Testis (tissue), 3 donors: ENCODE results near the gene GSAP. TPM values are rescaled to one million over a fixed set of nuclear protein-coding genes. Genes with fewer than 3 reads are reported as not detected.
"Not testable (repeated sequence)": the region's sequence is repeated elsewhere in the genome, so short reads cannot be mapped to it uniquely, and the experiment has no call there.

Experiments used
- DNase-seq: peaks from one replicate; pipeline ENCODE4 v3.0.0-alpha.2; 2019
- H3K27ac ChIP-seq, 2 donors: fragments of 200-600 bp; sonication (generic); one replicate each; pipeline ENCODE4 v1.5.1; 2019
- H3K27me3 ChIP-seq: fragments of 200-600 bp; sonication (generic); one replicate; pipeline ENCODE4 v1.5.1; 2019
- H3K36me3 ChIP-seq: fragments of 200-600 bp; sonication (generic); one replicate; pipeline ENCODE4 v1.5.1; 2017; ENCODE audit warnings: low read depth; ENCODE audit errors: missing control alignments
- H3K4me1 ChIP-seq: fragments of 200-600 bp; sonication (generic); one replicate; pipeline ENCODE4 v1.5.1; 2019
- H3K4me3 ChIP-seq, 2 donors: fragments of 200-600 bp; sonication (generic); one replicate each; pipeline ENCODE4 v1.5.1; 2017 to 2019
- H3K9me3 ChIP-seq: fragments of 200-600 bp; sonication (generic); one replicate; pipeline ENCODE4 v1.5.1; 2017
- POLR2A ChIP-seq: fragments of 450-650 bp; IDR thresholded peaks from one replicate; pipeline ENCODE4 v1.6.1; 2017; ENCODE audit warnings: antibody characterized with exemption, mild to moderate bottlenecking, moderate library complexity
- WGBS, 2 donors: methylation state at CpG; one replicate each; pipeline ENCODE4 v1.1.5; 2018; 5-methylcytosine and 5-hydroxymethylcytosine counted together
- intact Hi-C: fragments of 100-400 bp; cut with DNase I; formaldehyde crosslinking; loops from one replicate; pipeline ENCODE4 v1.15.1; 2023; ENCODE audit warnings: low total_unique reads
- polyA plus RNA-seq: library from polyadenylated mRNA; stranded (reverse); fragments of 350-450 nt; fragmentation: Illumina TruSeq; extraction: RNeasy Lipid Tissue Mini Kit (QIAGEN cat#74804); gene quantifications from one replicate; pipeline ENCODE4 v1.2.3, GENCODE V29; 2014; ENCODE audit warnings: low read depth, low replicate concordance; ENCODE audit not compliant: insufficient read depth
- total RNA-seq, 2 donors: library from RNA; depleted of rRNA; stranded (reverse); fragments of >200 nt; gene quantifications; one replicate each; pipeline ENCODE4 v1.2.3, GENCODE V29; 2016
- TF ChIP-seq, protein P1 (sequence below), 3 experiments: fragments of 450-650 bp in 2 of 3; fragments of 200-600 bp in 1 of 3; sonication (generic) in 1 of 3; IDR thresholded peaks; one replicate each; pipeline ENCODE4 v1.5.1; 2016 to 2019; ENCODE audit warnings: antibody characterized with exemption in 3 of 3, mild to moderate bottlenecking in 2 of 3, moderate library complexity in 1 of 3

The GSAP gene
- total and polyA plus RNA-seq, 3 donors from 2014 or later: 6.0 to 16.2 (median 14.6) TPM

DNA sequence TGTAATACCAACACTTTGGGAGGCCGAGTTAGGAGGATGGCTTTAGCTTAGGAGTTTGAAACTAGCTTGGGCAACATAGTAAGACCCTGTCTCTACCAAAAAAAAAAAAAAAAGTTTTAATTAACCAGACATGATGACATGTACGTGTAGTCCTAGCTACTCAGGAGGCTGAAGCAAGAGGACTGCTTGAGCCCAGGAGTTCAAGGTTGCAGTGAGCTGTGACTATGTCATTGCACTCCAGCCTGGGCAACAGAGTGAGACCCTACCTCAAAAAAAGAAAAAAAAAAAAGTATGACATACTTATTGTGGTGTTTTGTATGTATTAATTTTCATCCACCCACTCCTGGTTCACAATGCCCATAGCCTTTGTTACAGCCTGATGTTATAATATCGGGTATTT is 69.7 kb downstream of the GSAP start:
- no peaks in the 10 kb centered on the region for H3K9me3 ChIP-seq
- 89% methylated on average over 3 of the region's 3 CpGs for WGBS, 2 donors
- TF ChIP-seq, protein P1, sequence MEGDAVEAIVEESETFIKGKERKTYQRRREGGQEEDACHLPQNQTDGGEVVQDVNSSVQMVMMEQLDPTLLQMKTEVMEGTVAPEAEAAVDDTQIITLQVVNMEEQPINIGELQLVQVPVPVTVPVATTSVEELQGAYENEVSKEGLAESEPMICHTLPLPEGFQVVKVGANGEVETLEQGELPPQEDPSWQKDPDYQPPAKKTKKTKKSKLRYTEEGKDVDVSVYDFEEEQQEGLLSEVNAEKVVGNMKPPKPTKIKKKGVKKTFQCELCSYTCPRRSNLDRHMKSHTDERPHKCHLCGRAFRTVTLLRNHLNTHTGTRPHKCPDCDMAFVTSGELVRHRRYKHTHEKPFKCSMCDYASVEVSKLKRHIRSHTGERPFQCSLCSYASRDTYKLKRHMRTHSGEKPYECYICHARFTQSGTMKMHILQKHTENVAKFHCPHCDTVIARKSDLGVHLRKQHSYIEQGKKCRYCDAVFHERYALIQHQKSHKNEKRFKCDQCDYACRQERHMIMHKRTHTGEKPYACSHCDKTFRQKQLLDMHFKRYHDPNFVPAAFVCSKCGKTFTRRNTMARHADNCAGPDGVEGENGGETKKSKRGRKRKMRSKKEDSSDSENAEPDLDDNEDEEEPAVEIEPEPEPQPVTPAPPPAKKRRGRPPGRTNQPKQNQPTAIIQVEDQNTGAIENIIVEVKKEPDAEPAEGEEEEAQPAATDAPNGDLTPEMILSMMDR (IDR thresholded peaks at IDR 0.05): no peak
- TF ChIP-seq POLR2A: no peak
- H3K36me3 ChIP-seq: no peaks in the 10 kb centered on the region
- no peak overlapping the region for H3K27ac ChIP-seq
- no peak for DNase-seq
- no peaks in the 10 kb centered on the region for H3K4me1 ChIP-seq
- no peak overlapping the region for H3K4me3 ChIP-seq
- intact Hi-C loops: no loop called here
- no peaks in the 10 kb centered on the region for H3K27me3 ChIP-seq

DNA sequence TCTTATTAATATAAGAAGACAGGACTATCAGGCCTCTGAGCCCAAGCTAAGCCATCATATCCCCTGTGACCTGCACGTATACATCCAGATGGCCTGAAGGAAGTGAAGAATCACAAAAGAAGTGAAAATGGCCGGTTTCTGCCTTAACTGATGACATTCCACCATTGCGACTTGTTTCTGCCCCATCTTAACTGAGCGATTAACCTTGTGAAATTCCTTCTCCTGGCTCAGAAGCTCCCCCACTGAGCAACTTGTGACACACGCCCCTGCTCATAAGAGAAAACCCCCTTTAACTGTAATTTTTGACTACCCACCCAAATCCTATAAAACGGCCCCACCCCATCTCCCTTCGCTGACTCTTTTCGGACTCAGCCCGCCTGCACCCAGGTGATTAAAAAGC is 70.7 kb downstream of the GSAP start:
- 97% methylated on average over 9 of the region's 9 CpGs for WGBS, 2 donors
- H3K9me3 ChIP-seq, H3K4me3 ChIP-seq, H3K27ac ChIP-seq, H3K4me1 ChIP-seq, H3K27me3 ChIP-seq, H3K36me3 ChIP-seq, DNase-seq, intact Hi-C loops: not testable (repeated sequence)

DNA sequence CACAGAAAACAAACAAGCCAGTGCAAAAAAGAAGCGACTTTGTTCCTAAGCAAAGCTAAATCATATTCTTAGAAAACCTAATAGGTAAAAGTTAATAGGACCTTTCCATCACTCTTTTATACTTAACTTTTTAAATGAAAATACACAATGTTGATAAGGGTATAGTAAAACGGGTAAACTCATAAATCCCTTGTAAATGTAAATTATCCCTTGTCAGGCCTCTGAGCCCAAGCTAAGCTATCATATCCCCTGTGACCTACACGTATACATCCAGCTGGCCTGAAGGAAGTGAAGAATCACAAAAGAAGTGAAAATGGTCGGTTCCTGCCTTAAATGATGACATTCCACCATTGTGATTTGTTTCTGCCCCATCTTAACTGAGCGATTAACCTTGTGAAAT is 76.4 kb downstream of the GSAP start:
- no peaks in the 10 kb centered on the region for H3K9me3 ChIP-seq
- no peaks in the 10 kb centered on the region for H3K27me3 ChIP-seq
- WGBS, 2 donors: 80 to 84% methylated on average over 5 of the region's 5 CpGs
- no peak for DNase-seq
- no peaks in the 10 kb centered on the region for H3K36me3 ChIP-seq
- no peak overlapping the region for H3K4me3 ChIP-seq
- TF ChIP-seq, protein P1 (IDR thresholded peaks at IDR 0.05): no peak
- intact Hi-C loops: no loop called here
- H3K4me1 ChIP-seq: peaks cover 4% of the 10 kb centered on the region
- no peak overlapping the region for H3K27ac ChIP-seq

DNA sequence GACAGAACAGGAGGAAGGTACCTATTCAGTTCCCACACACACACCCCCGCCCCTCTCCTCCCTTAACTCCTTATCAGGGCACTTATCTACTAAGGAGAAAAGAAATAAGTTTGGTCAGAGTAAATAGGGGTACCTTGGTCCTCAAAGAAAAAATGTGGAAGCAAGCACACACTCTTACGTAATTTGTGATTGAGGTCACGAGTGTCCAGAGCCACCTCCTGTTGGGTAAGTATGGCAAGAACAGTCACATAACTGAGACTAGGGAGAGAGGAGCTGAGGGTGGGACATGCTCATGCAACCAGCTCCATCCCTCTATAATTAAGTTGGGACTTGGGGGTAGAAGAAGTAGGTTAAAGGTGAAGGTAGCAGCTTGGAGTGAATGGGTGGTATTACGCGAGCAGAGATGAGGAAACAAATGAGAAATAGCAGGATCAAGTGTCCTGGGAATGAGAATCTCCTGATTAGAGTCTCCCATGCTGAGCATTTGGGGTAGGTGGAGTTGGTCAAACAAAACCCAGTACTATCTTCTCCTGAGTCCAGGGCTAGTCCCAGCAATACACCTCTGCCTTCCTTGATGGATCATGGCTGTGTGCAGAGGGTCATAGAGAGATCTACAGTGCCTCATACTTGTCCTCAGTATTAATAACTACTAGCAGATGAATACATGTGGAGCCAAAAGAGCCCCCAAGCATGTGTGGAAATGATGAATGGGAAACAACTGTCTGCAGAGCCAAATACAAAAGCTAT is 77.1 kb downstream of the GSAP start:
- Histone ChIP-seq H3K27me3 (no peaks in the 10 kb centered on the region), H3K36me3 (no peaks in the 10 kb centered on the region), H3K27ac (no peak overlapping the region), H3K4me3 (no peak overlapping the region), H3K9me3 (no peaks in the 10 kb centered on the region), H3K4me1 (peaks cover 4% of the 10 kb centered on the region)
- intact Hi-C loops: no loop called here
- no peak for TF ChIP-seq POLR2A
- TF ChIP-seq, protein P1 (IDR thresholded peaks at IDR 0.05): no peak
- 76 to 81% methylated on average over 5 of the region's 5 CpGs for WGBS, 2 donors
- no peak for DNase-seq

DNA sequence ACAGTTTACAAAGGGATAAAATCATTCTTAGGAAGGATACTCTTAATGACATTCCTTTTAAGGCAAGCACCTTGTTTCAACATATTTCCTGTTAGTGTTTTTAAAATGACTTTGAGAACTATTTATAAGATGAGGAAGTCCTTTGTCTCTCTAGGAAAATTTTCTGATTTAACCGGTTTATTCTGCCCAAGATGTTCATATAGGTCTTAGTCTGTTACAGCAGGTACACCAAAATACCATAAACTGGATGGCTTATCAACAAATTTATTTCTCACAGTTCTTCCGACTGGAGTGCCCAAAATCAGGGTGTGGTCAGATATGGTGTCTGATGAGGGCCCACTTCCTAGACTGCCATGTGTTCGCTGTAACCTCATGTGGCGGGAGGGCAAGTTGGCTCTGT is 77.9 kb downstream of the GSAP start:
- intact Hi-C loops: no loop called here
- TF ChIP-seq POLR2A: no peak
- TF ChIP-seq, protein P1 (IDR thresholded peaks at IDR 0.05): no peak
- no peaks in the 10 kb centered on the region for H3K27me3 ChIP-seq
- H3K36me3 ChIP-seq: no peaks in the 10 kb centered on the region
- H3K4me1 ChIP-seq: peaks cover 4% of the 10 kb centered on the region
- H3K27ac ChIP-seq: no peak overlapping the region
- WGBS, 2 donors: 62 to 80% methylated on average over 4 of the region's 4 CpGs
- no peaks in the 10 kb centered on the region for H3K9me3 ChIP-seq
- no peak for DNase-seq
- H3K4me3 ChIP-seq: no peak overlapping the region
